Karpas-422 (cell line): Measurements from ENCODE around the gene AMOTL1. TPM values are rescaled to one million over a fixed set of nuclear protein-coding genes. Genes with fewer than 3 reads are reported as not detected.

ENCODE experiments used
- DNase-seq: peaks from one replicate; pipeline ENCODE4 v3.0.0-alpha.2; 2015
- H2AFZ ChIP-seq: fragments of 200-600 bp; sonication (generic); 2 replicates; pipeline ENCODE4 v1.6.1; 2014; ENCODE audit warnings: antibody characterized with exemption, low read length, mixed read lengths
- H3K27ac ChIP-seq: fragments of 200-600 bp; sonication (generic); 2 replicates; pipeline ENCODE4 v1.5.1; 2014; ENCODE audit warnings: mild to moderate bottlenecking, low read length, moderate library complexity
- H3K27me3 ChIP-seq: fragments of 200-600 bp; sonication (generic); 2 replicates; pipeline ENCODE4 v1.6.1; 2014; ENCODE audit warnings: low read length, mixed read lengths
- H3K36me3 ChIP-seq: fragments of 200-600 bp; sonication (generic); 2 replicates; pipeline ENCODE4 v1.6.1; 2014; ENCODE audit warnings: low read length, mixed read lengths; ENCODE audit not compliant: insufficient read depth
- H3K4me1 ChIP-seq: fragments of 200-600 bp; sonication (generic); 2 replicates; pipeline ENCODE4 v1.6.1; 2014; ENCODE audit warnings: mild to moderate bottlenecking, low read length, mixed read lengths
- H3K4me2 ChIP-seq: fragments of 200-600 bp; sonication (generic); 2 replicates; pipeline ENCODE4 v1.6.1; 2014; ENCODE audit warnings: low read length, low read depth, mild to moderate bottlenecking; ENCODE audit not compliant: poor library complexity, severe bottlenecking
- H3K4me3 ChIP-seq: fragments of 200-600 bp; sonication (generic); 2 replicates; pipeline ENCODE4 v1.5.1; 2014; ENCODE audit warnings: mild to moderate bottlenecking, antibody characterized with exemption, low read length, mixed read lengths
- H3K79me2 ChIP-seq: fragments of 200-600 bp; sonication (generic); 2 replicates; pipeline ENCODE4 v1.6.1; 2014; ENCODE audit warnings: mild to moderate bottlenecking, low read length, mixed read lengths
- H3K9ac ChIP-seq: fragments of 200-600 bp; sonication (generic); 2 replicates; pipeline ENCODE4 v1.6.0; 2014; ENCODE audit warnings: low read length
- H3K9me2 ChIP-seq: fragments of 200-600 bp; sonication (generic), shearing (Covaris generic); replicated peaks from 2 replicates; pipeline ENCODE4 v1.6.0; 2014; ENCODE audit warnings: mild to moderate bottlenecking, low read length, moderate library complexity; ENCODE audit not compliant: insufficient read depth
- H3K9me3 ChIP-seq: fragments of 300-700, 200-600 bp; sonication (generic); 2 replicates; pipeline ENCODE4 v1.6.1; 2014; ENCODE audit warnings: low read length, mixed read lengths
- H4K20me1 ChIP-seq: fragments of 200-600 bp; sonication (generic); 2 replicates; pipeline ENCODE4 v1.6.1; 2014; ENCODE audit warnings: mild to moderate bottlenecking, antibody characterized with exemption, low read length, low read depth; ENCODE audit not compliant: insufficient read depth
- total RNA-seq: library from RNA; depleted of rRNA; stranded (reverse); fragments of >200 nt; shearing (Covaris generic); gene quantifications from 2 replicates; pipeline ENCODE4 v1.2.3, GENCODE V29; 2014; ENCODE audit warnings: low replicate concordance

The AMOTL1 gene
- total RNA-seq, 1 experiment from 2014 or later, result 0.04 TPM

DNA sequence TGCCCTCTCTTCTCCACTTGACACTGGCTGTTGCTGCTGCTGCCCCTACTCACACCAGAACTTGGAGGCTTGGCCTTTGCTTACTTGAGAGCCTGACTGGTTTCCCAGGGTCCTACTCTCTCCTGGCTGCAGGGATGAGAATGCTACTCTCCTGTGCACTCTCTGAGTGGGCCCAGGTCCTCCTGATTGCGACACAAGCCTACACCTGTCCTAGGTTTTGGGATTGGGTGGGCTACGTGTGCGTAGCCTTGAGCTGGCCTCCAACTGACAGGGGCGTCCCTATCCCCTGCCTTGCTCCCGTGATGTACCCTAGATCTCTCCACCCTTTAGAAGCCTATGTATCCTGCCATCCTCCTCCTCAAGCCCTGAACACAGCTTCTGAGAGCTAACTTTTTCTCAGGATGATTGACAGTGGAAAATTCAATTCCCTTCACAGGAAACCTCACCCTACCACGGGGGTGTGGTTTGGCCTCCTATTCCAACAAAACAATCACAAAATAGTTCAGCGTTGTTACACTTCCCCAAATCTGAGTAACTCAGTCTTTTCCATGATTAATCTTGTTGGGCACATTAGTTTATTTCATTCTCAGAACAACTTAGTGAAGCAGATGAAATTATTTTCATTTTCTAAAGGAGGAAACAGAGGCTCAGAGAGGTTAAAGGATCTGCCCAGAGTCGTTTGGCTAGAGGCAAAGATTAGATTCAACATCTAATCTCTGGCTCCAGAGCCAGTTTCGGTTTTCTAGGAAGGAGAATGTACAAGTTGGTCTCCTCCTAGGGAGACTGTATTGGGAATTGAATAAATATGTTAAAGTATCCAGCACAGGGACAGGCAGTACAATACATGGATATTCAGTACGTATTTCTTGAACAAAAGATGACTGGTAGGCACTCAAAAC, 17.6 kb upstream of the AMOTL1 start:
- Histone ChIP-seq H3K27ac (no peak overlapping the region), H4K20me1 (no peaks in the 10 kb centered on the region), H3K4me3 (no peak overlapping the region), H3K79me2 (no peaks in the 10 kb centered on the region), H3K27me3 (peaks cover 3% of the 10 kb centered on the region; the same call in 1 of the 2 replicates), H3K9me2 (no peaks in the 10 kb centered on the region), H3K4me1 (no peaks in the 10 kb centered on the region), H3K4me2 (no peak overlapping the region), H2AFZ (no peak overlapping the region), H3K9ac (no peak overlapping the region), H3K36me3 (no peaks in the 10 kb centered on the region), H3K9me3 (no peaks in the 10 kb centered on the region)
- DNase-seq, result no peak

DNA sequence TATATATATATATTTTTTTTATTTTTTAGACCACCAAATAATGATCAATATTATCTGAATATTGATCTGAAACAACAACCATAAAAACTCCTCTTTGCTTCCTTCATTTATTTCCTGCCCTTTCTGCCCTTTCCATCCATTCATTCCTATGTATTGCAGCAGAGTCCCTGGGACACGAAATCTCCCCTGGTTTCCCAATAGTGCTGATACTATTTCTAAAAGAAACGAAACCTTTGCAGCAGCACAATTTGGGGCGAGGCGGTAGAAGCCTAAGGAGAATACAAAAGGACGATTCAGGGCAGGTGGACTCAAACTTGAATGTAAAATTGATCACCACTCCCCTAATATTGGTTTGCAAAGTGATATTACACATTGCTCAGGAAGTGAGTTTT, 16.9 kb upstream of the AMOTL1 start:
- no peak overlapping the region for H2AFZ ChIP-seq
- H4K20me1 ChIP-seq, result no peaks in the 10 kb centered on the region
- no peaks in the 10 kb centered on the region for H3K36me3 ChIP-seq
- H3K79me2 ChIP-seq, result no peaks in the 10 kb centered on the region
- H3K9ac ChIP-seq, result no peak overlapping the region
- no peak for DNase-seq
- H3K9me3 ChIP-seq, result no peaks in the 10 kb centered on the region
- H3K4me2 ChIP-seq, result no peak overlapping the region
- no peak overlapping the region for H3K4me3 ChIP-seq
- peaks cover 3% of the 10 kb centered on the region; the same call in 1 of the 2 replicates for H3K27me3 ChIP-seq
- H3K4me1 ChIP-seq, result no peaks in the 10 kb centered on the region
- H3K27ac ChIP-seq, result no peak overlapping the region
- no peaks in the 10 kb centered on the region for H3K9me2 ChIP-seq

GRCh38 chr11:94751786-94752185, 16.4 kb upstream of the AMOTL1 start:
- Histone ChIP-seq H2AFZ (no peak overlapping the region), H3K9ac (no peak overlapping the region), H3K9me3 (no peaks in the 10 kb centered on the region)

GRCh38 chr11:94753630-94754029, 14.5 kb upstream of the AMOTL1 start:
- Histone ChIP-seq H3K4me2 (no peak overlapping the region), H3K36me3 (no peaks in the 10 kb centered on the region), H3K4me3 (no peak overlapping the region), H4K20me1 (no peaks in the 10 kb centered on the region), H3K9me2 (no peaks in the 10 kb centered on the region), H3K27me3 (peaks cover 3% of the 10 kb centered on the region; the same call in 1 of the 2 replicates), H3K9me3 (no peaks in the 10 kb centered on the region), H2AFZ (no peak overlapping the region), H3K79me2 (no peaks in the 10 kb centered on the region), H3K4me1 (no peaks in the 10 kb centered on the region), H3K9ac (no peak overlapping the region), H3K27ac (no peak overlapping the region)
- no peak for DNase-seq

More at GRCh38 chr11:94751786-94752185, 16.4 kb upstream of the AMOTL1 start:
- Histone ChIP-seq H3K4me2 (no peak overlapping the region), H3K79me2 (no peaks in the 10 kb centered on the region), H3K4me3 (no peak overlapping the region), H3K27ac (no peak overlapping the region), H3K36me3 (no peaks in the 10 kb centered on the region), H3K4me1 (no peaks in the 10 kb centered on the region), H4K20me1 (no peaks in the 10 kb centered on the region), H3K27me3 (peaks cover 3% of the 10 kb centered on the region; the same call in 1 of the 2 replicates), H3K9me2 (no peaks in the 10 kb centered on the region)
- DNase-seq, result no peak

GRCh38 chr11:94754335-94754734, 13.8 kb upstream of the AMOTL1 start:
- no peaks in the 10 kb centered on the region for H3K79me2 ChIP-seq
- H3K9me2 ChIP-seq, result no peaks in the 10 kb centered on the region
- no peak overlapping the region for H2AFZ ChIP-seq
- no peak overlapping the region for H3K4me2 ChIP-seq
- no peak overlapping the region for H3K9ac ChIP-seq
- H4K20me1 ChIP-seq, result no peaks in the 10 kb centered on the region
- no peaks in the 10 kb centered on the region for H3K36me3 ChIP-seq
- H3K27me3 ChIP-seq, result peaks cover 3% of the 10 kb centered on the region; the same call in 1 of the 2 replicates
- no peak overlapping the region for H3K4me3 ChIP-seq
- H3K27ac ChIP-seq, result no peak overlapping the region
- H3K9me3 ChIP-seq, result no peaks in the 10 kb centered on the region
- H3K4me1 ChIP-seq, result no peaks in the 10 kb centered on the region
- DNase-seq, result no peak

DNA sequence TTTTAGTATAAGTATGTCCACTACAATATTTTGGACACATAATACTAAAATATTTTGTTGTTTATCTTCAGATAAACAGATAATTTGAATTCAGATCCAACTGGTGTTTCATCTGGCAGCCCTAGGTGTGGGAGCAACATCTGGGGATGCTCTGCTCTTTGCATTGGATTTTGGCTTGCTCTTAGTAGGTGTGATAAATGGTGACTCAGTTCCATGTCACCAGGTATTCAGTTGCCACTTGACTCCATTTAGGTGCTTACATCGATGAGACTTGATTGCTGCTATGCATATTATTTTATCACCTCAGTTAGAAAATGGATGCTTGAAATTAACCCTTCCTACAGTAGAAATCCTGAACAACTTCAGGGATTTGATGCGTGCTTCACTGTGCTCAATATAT, 13.3 kb upstream of the AMOTL1 start:
- Histone ChIP-seq H3K4me3 (no peak overlapping the region), H2AFZ (no peak overlapping the region), H3K27me3 (0 out of 2 replicates have a peak, but pooled peaks cover 3% of the 10 kb centered on the region), H3K4me2 (no peak overlapping the region), H3K4me1 (no peaks in the 10 kb centered on the region), H4K20me1 (no peaks in the 10 kb centered on the region), H3K9ac (no peak overlapping the region), H3K9me2 (no peaks in the 10 kb centered on the region), H3K27ac (no peak overlapping the region), H3K9me3 (no peaks in the 10 kb centered on the region), H3K79me2 (no peaks in the 10 kb centered on the region), H3K36me3 (no peaks in the 10 kb centered on the region)
- DNase-seq, result no peak

DNA sequence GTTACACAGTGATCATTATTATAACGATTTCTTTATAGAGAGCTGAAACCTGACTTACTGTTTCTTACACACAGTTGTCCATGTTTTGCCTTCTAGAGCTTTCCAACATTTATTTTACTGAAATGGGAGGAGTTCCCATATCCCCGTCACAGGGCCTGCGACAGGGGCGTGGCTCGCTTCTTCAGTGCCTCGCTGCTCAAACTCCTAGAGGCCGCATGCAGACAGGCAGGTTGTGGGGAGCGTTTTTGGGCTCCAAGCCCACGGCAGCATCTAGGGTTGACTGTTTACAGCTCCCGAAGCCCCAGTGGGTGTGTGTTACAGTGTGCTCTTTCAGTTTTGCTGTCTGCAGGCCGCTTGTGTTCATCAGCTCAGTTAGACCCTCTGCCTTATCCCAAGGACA, 12.7 kb upstream of the AMOTL1 start:
- no peak overlapping the region for H3K4me3 ChIP-seq
- H3K9me3 ChIP-seq, result no peaks in the 10 kb centered on the region
- H2AFZ ChIP-seq, result no peak overlapping the region

GRCh38 chr11:94757037-94757735, 11.0 kb upstream of the AMOTL1 start:
- Histone ChIP-seq H3K4me3 (no peak overlapping the region), H3K79me2 (no peaks in the 10 kb centered on the region), H2AFZ (no peak overlapping the region), H4K20me1 (no peaks in the 10 kb centered on the region), H3K4me1 (no peaks in the 10 kb centered on the region), H3K27me3 (0 out of 2 replicates have a peak, but pooled peaks cover 3% of the 10 kb centered on the region), H3K9me3 (no peaks in the 10 kb centered on the region), H3K9me2 (no peaks in the 10 kb centered on the region), H3K9ac (no peak overlapping the region), H3K4me2 (no peak overlapping the region), H3K27ac (no peak overlapping the region), H3K36me3 (no peaks in the 10 kb centered on the region)
- DNase-seq, result no peak

More for the DNA sequence above, 12.7 kb upstream of the AMOTL1 start:
- Histone ChIP-seq H3K27ac (no peak overlapping the region), H3K4me2 (no peak overlapping the region), H3K9me2 (no peaks in the 10 kb centered on the region), H3K36me3 (no peaks in the 10 kb centered on the region), H3K27me3 (0 out of 2 replicates have a peak, but pooled peaks cover 3% of the 10 kb centered on the region), H3K9ac (no peak overlapping the region), H4K20me1 (no peaks in the 10 kb centered on the region), H3K4me1 (no peaks in the 10 kb centered on the region), H3K79me2 (no peaks in the 10 kb centered on the region)
- no peak for DNase-seq
